ENCODE results near the gene RBBP7. TPM values are rescaled to one million over a fixed set of nuclear protein-coding genes. Genes with fewer than 3 reads are reported as not detected.
"Not testable (repeated sequence)": the region's sequence is repeated elsewhere in the genome, so short reads cannot be mapped to it uniquely, and the experiment has no call there.

The RBBP7 gene
- total RNA-seq, 4 donors from 2014 or later: 40.7 to 117 (median 47.8) TPM

DNA sequence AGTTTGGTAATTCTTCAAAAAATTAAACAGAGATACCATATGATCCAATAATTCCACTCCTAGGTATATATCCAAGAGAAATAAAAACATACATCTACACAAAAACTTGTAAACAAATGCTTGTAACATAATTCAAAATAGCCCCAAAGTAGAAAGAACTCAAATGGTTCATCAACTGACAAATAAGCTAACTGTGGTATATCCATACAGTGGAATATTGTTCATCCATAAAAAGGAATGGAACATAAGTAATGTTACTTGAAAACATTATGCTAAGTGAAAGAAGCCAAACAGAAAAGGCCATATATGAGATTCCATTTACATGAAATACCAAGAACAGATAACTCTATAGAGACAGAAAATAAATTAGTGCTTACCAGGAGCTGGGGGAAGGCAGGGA, 13.4 kb downstream of the RBBP7 start:
- no peaks in the 10 kb centered on the region for H3K9me3 ChIP-seq
- no peaks in the 10 kb centered on the region for H3K27me3 ChIP-seq
- H3K4me1 ChIP-seq: no peaks in the 10 kb centered on the region
- DNase-seq: no peak
- H3K4me3 ChIP-seq: no peak overlapping the region
- TF ChIP-seq CTCF (IDR thresholded peaks at IDR 0.05) (no peak), POLR2A (IDR thresholded peaks at IDR 0.05) (no peak)
- no peak overlapping the region for H3K27ac ChIP-seq
- H3K36me3 ChIP-seq: peaks cover 0 to 30% (median 0%) of the 10 kb centered on the region in 3 donors

DNA sequence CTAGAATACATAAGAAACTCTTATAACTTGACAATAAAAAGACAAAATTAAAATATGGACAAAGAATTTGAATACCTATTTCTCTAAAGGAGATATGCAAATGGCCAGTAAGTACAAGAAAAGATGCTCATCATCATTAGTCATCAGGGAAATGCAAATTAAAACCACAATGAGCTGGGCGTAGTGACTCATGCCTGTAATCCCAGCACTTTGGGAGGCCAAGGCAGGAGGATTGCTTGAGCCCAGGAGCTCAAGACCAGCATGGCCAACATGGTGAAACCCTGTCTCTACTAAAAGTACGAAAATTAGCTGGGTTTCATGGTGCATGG, 14.1 kb downstream of the RBBP7 start:
- peaks cover 0 to 23% (median 0%) of the 10 kb centered on the region in 3 donors for H3K36me3 ChIP-seq
- not testable (repeated sequence) for H3K9me3 ChIP-seq, H3K4me3 ChIP-seq, DNase-seq, H3K4me1 ChIP-seq, H3K27me3 ChIP-seq, H3K27ac ChIP-seq

GRCh38 chrX:16855363-16856075, 14.6 kb downstream of the RBBP7 start:
- peaks cover 0 to 20% (median 0%) of the 10 kb centered on the region in 3 donors for H3K36me3 ChIP-seq

DNA sequence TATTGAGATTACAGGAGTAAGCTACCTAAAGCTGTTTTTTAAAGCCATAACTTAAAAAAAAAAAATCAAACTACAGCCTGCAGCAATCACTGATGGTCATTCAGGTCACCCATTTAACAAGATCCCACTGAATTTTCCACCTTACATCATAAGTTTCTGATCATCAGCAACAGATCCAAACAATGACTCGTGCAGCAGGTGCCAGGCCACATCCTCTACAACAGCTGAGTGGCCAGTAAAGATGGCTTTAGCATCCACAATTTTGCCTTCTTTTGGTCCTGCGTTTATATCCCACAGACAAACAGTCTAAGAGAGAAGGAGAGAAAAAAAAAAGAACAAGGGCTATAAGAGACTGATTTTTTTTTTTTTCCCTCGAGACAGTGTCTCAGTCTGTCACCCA, 16.6 kb downstream of the RBBP7 start:
- Histone ChIP-seq H3K36me3 (peaks cover 0 to 22% (median 0%) of the 10 kb centered on the region in 3 donors), H3K4me1 (no peaks in the 10 kb centered on the region)

More at GRCh38 chrX:16855363-16856075, 14.6 kb downstream of the RBBP7 start:
- Histone ChIP-seq H3K27me3 (no peaks in the 10 kb centered on the region), H3K4me3 (no peak overlapping the region), H3K9me3 (no peaks in the 10 kb centered on the region), H3K27ac (no peak overlapping the region), H3K4me1 (no peaks in the 10 kb centered on the region)
- no peak for TF ChIP-seq CTCF (IDR thresholded peaks at IDR 0.05)
- TF ChIP-seq POLR2A (IDR thresholded peaks at IDR 0.05): no peak
- DNase-seq: no peak

GRCh38 chrX:16852617-16853179, 17.5 kb downstream of the RBBP7 start:
- H3K36me3 ChIP-seq: peaks cover 0 to 30% (median 0%) of the 10 kb centered on the region in 3 donors

More for the DNA sequence above, 16.6 kb downstream of the RBBP7 start:
- no peak for DNase-seq
- no peaks in the 10 kb centered on the region for H3K9me3 ChIP-seq
- TF ChIP-seq POLR2A (IDR thresholded peaks at IDR 0.05): no peak
- TF ChIP-seq CTCF (IDR thresholded peaks at IDR 0.05): no peak
- H3K27ac ChIP-seq: no peak overlapping the region
- no peaks in the 10 kb centered on the region for H3K27me3 ChIP-seq
- no peak overlapping the region for H3K4me3 ChIP-seq

More at GRCh38 chrX:16852617-16853179, 17.5 kb downstream of the RBBP7 start:
- no peak for DNase-seq
- Histone ChIP-seq H3K9me3 (no peaks in the 10 kb centered on the region), H3K4me1 (no peaks in the 10 kb centered on the region), H3K27ac (no peak overlapping the region), H3K4me3 (no peak overlapping the region), H3K27me3 (no peaks in the 10 kb centered on the region)
- TF ChIP-seq POLR2A (IDR thresholded peaks at IDR 0.05) (no peak), CTCF (IDR thresholded peaks at IDR 0.05) (no peak)
